ENCODE results near the gene DLGAP4. TPM values are rescaled to one million over a fixed set of nuclear protein-coding genes. Genes with fewer than 3 reads are reported as not detected.

The DLGAP4 gene
- total RNA-seq, 1 donor from 2014 or later: 172 TPM

DNA sequence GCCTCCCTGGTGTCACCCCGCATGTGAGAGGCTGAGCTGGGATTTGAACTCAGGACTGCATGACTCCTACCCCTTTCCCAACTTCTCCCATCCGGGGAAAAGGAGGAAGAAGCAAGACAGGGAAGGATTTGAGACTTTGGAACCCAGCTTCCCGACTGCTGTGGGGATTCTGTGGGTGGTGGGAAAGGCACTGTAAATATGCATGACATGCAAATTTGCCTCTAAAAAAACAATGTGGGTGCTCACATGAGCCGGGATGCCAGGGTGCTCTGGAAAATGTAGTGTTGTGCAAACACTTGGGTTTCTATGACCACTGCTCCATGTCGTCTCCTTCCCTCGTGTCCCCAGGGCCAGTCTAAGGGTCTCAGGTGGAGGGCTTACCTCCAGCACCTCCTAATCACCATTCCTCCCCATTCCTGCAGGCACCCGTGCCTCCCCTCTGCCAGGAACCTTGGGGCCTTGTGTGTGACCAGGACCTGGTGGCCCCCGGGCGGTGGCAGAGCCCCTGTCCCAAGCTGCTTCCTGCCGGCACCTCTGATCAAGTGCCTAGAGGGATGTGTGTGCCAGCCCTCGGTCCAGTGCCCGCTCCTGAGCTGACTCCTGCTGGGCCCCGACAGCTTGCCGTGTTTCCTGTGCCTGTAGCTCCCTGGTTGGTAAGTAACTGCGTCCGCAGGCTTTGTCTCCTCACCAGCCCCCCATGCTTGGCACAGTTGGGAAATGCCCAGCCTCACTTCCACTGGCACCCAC, 60.7 kb downstream of the DLGAP4 start:
- no peaks in the 10 kb centered on the region for H3K36me3 Mint-ChIP-seq (ENCODE audit: low read depth, unreplicated experiment)
- no peak overlapping the region for H3K4me3 Mint-ChIP-seq (ENCODE audit: unreplicated experiment)
- peaks cover 7% of the 10 kb centered on the region for H3K4me1 Mint-ChIP-seq (ENCODE audit: unreplicated experiment)
- no peaks in the 10 kb centered on the region for H3K9me3 Mint-ChIP-seq (ENCODE audit: unreplicated experiment)
- no peak for DNase-seq (ENCODE audit: low spot score)
- H3K27me3 Mint-ChIP-seq (ENCODE audit: unreplicated experiment): peaks cover 10% of the 10 kb centered on the region
- TF ChIP-seq, protein P1, sequence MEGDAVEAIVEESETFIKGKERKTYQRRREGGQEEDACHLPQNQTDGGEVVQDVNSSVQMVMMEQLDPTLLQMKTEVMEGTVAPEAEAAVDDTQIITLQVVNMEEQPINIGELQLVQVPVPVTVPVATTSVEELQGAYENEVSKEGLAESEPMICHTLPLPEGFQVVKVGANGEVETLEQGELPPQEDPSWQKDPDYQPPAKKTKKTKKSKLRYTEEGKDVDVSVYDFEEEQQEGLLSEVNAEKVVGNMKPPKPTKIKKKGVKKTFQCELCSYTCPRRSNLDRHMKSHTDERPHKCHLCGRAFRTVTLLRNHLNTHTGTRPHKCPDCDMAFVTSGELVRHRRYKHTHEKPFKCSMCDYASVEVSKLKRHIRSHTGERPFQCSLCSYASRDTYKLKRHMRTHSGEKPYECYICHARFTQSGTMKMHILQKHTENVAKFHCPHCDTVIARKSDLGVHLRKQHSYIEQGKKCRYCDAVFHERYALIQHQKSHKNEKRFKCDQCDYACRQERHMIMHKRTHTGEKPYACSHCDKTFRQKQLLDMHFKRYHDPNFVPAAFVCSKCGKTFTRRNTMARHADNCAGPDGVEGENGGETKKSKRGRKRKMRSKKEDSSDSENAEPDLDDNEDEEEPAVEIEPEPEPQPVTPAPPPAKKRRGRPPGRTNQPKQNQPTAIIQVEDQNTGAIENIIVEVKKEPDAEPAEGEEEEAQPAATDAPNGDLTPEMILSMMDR (IDR thresholded peaks at IDR 0.05; ENCODE audit: unreplicated experiment): no peak
- H3K27ac Mint-ChIP-seq (ENCODE audit: unreplicated experiment): no peak overlapping the region

DNA sequence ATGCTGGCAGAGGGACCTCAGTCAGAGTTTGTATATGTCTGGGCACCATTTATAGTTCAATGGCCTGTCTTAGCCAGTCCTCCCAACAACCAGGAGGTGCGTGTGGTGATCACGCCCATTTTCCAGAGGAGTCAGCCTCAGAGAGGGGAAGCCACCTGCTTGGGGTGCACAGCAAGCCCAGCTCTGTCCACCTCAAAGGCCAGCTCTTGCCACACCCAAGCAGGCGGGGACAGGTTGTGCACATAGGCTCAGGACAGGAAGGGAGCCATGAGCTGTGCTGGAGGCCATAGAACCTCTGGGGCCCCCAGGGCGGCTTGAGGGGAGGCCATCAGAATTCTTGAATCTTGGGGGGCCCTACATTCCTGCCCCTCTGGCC, 61.2 kb downstream of the DLGAP4 start:
- Mint-ChIP-seq H3K36me3 (ENCODE audit: low read depth, unreplicated experiment) (no peaks in the 10 kb centered on the region), H3K4me1 (ENCODE audit: unreplicated experiment) (peaks cover 7% of the 10 kb centered on the region), H3K27me3 (ENCODE audit: unreplicated experiment) (peaks cover 10% of the 10 kb centered on the region), H3K4me3 (ENCODE audit: unreplicated experiment) (no peak overlapping the region), H3K9me3 (ENCODE audit: unreplicated experiment) (no peaks in the 10 kb centered on the region), H3K27ac (ENCODE audit: unreplicated experiment) (no peak overlapping the region)
- DNase-seq (ENCODE audit: low spot score): no peak
- TF ChIP-seq, protein P1 (IDR thresholded peaks at IDR 0.05; ENCODE audit: unreplicated experiment): no peak

DNA sequence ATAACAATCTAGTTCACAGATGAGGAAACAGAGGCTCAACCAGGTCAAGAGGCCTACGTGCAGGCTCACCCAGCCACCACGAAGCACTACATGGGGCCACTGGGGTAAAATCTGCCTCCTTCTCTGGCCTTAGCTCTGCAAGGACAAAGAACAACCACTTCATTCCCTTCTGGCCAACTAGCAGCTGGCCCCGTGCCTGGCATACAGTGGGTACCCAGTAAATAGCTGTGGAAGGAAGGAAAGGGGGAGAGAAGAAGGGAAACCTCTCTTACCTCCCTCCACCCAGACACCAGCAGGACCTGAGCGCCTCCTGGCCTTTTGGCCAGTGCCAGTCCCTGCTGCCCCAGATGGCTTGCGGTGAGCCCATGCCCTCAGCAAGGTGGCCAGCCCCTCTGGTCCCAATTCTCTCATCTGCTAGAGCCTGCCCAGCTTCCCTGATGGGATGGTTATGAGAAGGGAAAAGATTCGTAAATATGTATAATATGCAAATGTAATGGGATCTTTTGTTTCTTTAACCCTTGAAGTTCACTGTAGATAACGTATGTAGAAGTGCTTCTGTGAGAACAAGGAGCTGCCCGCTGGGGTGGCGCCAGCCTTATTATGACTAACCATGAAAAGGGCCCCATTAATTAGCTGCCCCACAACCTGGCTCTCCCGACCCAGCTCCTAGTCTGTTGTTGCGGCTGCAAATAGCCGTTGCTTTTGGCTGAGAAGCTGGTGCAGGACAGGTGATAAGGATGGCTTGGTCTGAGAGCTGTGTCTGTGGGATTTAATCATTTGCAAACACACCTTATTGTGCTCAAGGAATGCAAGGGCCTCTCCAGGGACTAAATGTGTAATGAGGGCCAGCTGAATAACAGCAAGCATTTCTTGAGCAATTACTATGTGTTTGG, 62.0 kb downstream of the DLGAP4 start:
- Mint-ChIP-seq H3K4me1 (ENCODE audit: unreplicated experiment) (peaks cover 5% of the 10 kb centered on the region), H3K4me3 (ENCODE audit: unreplicated experiment) (no peak overlapping the region), H3K9me3 (ENCODE audit: unreplicated experiment) (no peaks in the 10 kb centered on the region), H3K27me3 (ENCODE audit: unreplicated experiment) (peaks cover 7% of the 10 kb centered on the region), H3K27ac (ENCODE audit: unreplicated experiment) (no peak overlapping the region), H3K36me3 (ENCODE audit: low read depth, unreplicated experiment) (no peaks in the 10 kb centered on the region)
- DNase-seq (ENCODE audit: low spot score): no peak
- TF ChIP-seq, protein P1 (IDR thresholded peaks at IDR 0.05; ENCODE audit: unreplicated experiment): no peak

DNA sequence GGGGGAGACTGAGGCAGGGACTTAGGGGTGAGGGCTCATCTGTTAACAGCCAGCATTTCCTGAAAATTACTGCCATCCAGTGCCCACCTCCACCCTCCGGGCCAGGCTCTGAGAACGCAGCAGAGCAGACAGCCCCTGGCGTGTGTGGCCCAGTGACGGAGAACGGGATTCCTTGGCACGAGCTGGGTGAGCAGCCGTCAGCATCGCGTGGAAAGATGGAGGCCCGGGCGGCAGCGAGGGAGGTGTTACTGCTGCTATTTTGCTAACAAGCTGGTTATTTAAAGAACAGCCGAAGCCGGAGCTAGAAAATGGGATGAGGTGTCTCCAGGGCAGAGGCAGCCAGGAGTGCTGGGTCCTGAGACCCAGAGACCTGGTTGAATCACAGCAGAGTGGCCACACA, 62.7 kb downstream of the DLGAP4 start:
- peaks cover 5% of the 10 kb centered on the region for H3K4me1 Mint-ChIP-seq (ENCODE audit: unreplicated experiment)
- no peaks in the 10 kb centered on the region for H3K36me3 Mint-ChIP-seq (ENCODE audit: low read depth, unreplicated experiment)
- peaks cover 7% of the 10 kb centered on the region for H3K27me3 Mint-ChIP-seq (ENCODE audit: unreplicated experiment)
- no peak for DNase-seq (ENCODE audit: low spot score)
- TF ChIP-seq, protein P1 (IDR thresholded peaks at IDR 0.05; ENCODE audit: unreplicated experiment): no peak
- H3K4me3 Mint-ChIP-seq (ENCODE audit: unreplicated experiment): no peak overlapping the region
- no peaks in the 10 kb centered on the region for H3K9me3 Mint-ChIP-seq (ENCODE audit: unreplicated experiment)
- no peak overlapping the region for H3K27ac Mint-ChIP-seq (ENCODE audit: unreplicated experiment)

DNA sequence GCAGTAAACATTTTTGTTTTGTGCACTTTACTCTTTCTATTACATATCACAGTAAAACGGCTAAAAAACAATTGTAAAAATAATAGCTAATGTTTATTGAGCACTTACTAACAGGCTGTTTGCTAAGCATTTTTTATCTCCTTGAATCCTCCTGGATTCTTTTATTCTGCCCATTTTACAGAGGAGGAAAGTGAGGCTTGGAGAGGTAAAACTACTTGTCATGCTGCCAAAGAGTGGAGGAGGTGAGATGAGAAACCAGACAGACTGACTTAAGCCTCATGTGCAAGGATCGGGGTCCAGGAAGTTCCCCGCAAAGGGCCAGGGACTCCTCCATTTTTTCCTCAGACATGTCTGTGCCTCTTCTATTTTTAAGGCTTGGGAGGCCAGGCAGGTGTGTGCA, 63.6 kb downstream of the DLGAP4 start:
- H3K27me3 Mint-ChIP-seq (ENCODE audit: unreplicated experiment): peaks cover 6% of the 10 kb centered on the region
- H3K4me3 Mint-ChIP-seq (ENCODE audit: unreplicated experiment): no peak overlapping the region
- TF ChIP-seq, protein P1 (IDR thresholded peaks at IDR 0.05; ENCODE audit: unreplicated experiment): no peak
- no peak overlapping the region for H3K27ac Mint-ChIP-seq (ENCODE audit: unreplicated experiment)
- no peak for DNase-seq (ENCODE audit: low spot score)
- H3K9me3 Mint-ChIP-seq (ENCODE audit: unreplicated experiment): no peaks in the 10 kb centered on the region
- no peaks in the 10 kb centered on the region for H3K36me3 Mint-ChIP-seq (ENCODE audit: low read depth, unreplicated experiment)
- H3K4me1 Mint-ChIP-seq (ENCODE audit: unreplicated experiment): peaks cover 5% of the 10 kb centered on the region

All from endothelial cell (in vitro differentiated cells).